Nephron (organoid): ENCODE results near the gene GALNT16.

Source experiments
- H3K27ac Mint-ChIP-seq, 3 experiments: 2 replicates each; pipeline ENCODE4 v1.8.0; 2020; ENCODE audit warnings: mixed read lengths in 3 of 3, mild to moderate bottlenecking in 2 of 3, moderate library complexity in 1 of 3
- H3K27me3 Mint-ChIP-seq: 2 replicates; pipeline ENCODE4 v1.8.0; 2021; ENCODE audit warnings: low read depth, mild to moderate bottlenecking, moderate library complexity, mixed read lengths
- H3K36me3 Mint-ChIP-seq: 2 replicates; pipeline ENCODE4 v1.8.0; 2020; ENCODE audit warnings: low read depth, mixed read lengths
- H3K4me1 Mint-ChIP-seq: 2 replicates; pipeline ENCODE4 v1.8.0; 2020; ENCODE audit warnings: mixed read lengths
- H3K4me3 Mint-ChIP-seq, 3 experiments: 2 replicates each; pipeline ENCODE4 v1.8.0; 2020; ENCODE audit warnings: mild to moderate bottlenecking in 3 of 3, mixed read lengths in 3 of 3, moderate library complexity in 2 of 3
- H3K9me3 Mint-ChIP-seq: 2 replicates; pipeline ENCODE4 v1.8.0; 2020; ENCODE audit warnings: mixed read lengths
- TF ChIP-seq, protein P1 (sequence below), 3 experiments: fragments of 200-600 bp; sonication (generic); IDR thresholded peaks; one replicate each; pipeline ENCODE4 v1.5.0; 2021; ENCODE audit warnings: antibody characterized with exemption in 3 of 3; ENCODE audit not compliant: unreplicated experiment in 3 of 3

Gene GALNT16

DNA sequence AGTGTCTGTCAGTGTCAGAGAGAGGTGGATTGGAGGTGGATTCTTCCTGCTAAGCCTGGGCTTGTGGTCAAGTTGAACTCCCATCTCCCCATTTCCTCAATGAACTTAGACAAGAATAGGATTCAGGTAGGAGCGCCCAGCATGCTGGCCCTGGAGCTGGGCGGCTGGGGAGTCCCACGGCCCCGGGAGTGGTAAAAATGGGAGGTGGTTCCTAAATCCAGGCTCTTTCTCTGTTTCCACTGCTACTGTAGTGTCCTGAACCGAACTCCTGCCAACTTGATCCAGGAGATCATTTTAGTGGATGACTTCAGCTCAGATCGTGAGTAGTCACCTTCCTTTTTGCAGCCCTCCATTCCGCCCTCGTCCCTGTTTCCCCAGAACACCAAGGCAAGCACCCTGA, 65.1 kb downstream of the GALNT16 start:
- no peak overlapping the region for H3K4me3 Mint-ChIP-seq
- H3K27ac Mint-ChIP-seq: no peak overlapping the region
- H3K9me3 Mint-ChIP-seq: no peaks in the 10 kb centered on the region
- H3K36me3 Mint-ChIP-seq: no peaks in the 10 kb centered on the region
- TF ChIP-seq, protein P1, sequence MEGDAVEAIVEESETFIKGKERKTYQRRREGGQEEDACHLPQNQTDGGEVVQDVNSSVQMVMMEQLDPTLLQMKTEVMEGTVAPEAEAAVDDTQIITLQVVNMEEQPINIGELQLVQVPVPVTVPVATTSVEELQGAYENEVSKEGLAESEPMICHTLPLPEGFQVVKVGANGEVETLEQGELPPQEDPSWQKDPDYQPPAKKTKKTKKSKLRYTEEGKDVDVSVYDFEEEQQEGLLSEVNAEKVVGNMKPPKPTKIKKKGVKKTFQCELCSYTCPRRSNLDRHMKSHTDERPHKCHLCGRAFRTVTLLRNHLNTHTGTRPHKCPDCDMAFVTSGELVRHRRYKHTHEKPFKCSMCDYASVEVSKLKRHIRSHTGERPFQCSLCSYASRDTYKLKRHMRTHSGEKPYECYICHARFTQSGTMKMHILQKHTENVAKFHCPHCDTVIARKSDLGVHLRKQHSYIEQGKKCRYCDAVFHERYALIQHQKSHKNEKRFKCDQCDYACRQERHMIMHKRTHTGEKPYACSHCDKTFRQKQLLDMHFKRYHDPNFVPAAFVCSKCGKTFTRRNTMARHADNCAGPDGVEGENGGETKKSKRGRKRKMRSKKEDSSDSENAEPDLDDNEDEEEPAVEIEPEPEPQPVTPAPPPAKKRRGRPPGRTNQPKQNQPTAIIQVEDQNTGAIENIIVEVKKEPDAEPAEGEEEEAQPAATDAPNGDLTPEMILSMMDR (IDR thresholded peaks at IDR 0.05; ENCODE audit: unreplicated experiment in 3 of 3): no peak
- peaks cover 14% of the 10 kb centered on the region for H3K4me1 Mint-ChIP-seq
- peaks cover 5% of the 10 kb centered on the region for H3K27me3 Mint-ChIP-seq

DNA sequence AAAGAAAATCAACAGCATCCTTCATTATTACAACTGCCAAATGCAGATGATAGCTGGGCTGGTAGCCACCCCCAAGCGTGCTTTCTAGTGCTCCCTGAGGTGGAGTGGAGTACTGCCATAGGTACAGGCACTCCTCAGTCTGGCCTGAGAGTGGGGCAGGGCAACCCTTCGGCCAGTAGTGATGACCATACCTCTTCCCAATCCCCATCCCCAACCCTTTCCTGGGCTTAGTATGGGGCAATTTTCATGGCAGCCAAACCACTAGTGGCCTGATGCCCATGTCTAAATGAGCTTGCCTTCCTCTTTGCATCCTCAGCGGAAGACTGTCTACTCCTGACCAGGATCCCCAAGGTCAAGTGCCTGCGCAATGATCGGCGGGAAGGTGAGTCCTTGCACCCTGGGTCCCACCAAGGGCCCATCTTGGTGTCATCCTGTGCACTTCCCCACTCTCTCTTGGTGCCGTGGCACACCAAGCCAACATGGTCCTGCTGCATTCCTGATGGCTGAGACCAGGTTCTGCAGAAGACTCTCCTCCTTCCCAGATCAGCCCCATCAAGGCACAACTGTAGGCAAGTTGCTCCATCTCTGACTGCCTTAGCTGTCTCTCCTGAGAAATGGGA, 65.8 kb downstream of the GALNT16 start:
- TF ChIP-seq, protein P1 (IDR thresholded peaks at IDR 0.05; ENCODE audit: unreplicated experiment in 3 of 3): no peak
- Mint-ChIP-seq H3K27me3 (peaks cover 5% of the 10 kb centered on the region), H3K4me3 (no peak overlapping the region), H3K36me3 (no peaks in the 10 kb centered on the region), H3K27ac (no peak overlapping the region), H3K9me3 (no peaks in the 10 kb centered on the region), H3K4me1 (peaks cover 14% of the 10 kb centered on the region)

DNA sequence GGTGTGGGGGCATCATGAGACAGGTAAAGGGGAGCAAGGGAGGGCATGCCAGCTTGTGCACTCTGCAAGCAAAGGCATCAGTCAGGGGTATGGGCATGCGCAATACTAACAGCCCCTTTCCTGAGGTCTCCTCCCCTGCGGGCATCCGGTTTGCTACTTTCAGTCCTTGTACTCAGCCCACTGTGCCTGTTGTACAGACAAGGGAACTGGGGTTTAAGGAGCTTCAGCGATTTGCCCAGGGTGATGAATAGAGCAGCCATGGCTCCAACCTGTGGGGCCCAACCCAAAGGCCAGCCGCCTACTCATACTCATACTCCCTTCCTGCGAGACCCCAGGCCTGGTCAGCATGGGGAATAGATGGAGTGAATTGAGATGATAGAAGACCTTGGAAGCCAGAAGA, 66.7 kb downstream of the GALNT16 start:
- peaks cover 1% of the 10 kb centered on the region for H3K27me3 Mint-ChIP-seq
- TF ChIP-seq, protein P1 (IDR thresholded peaks at IDR 0.05; ENCODE audit: unreplicated experiment in 3 of 3): no peak
- no peak overlapping the region for H3K27ac Mint-ChIP-seq
- no peak overlapping the region for H3K4me3 Mint-ChIP-seq
- peaks cover 9% of the 10 kb centered on the region for H3K4me1 Mint-ChIP-seq
- H3K36me3 Mint-ChIP-seq: no peaks in the 10 kb centered on the region
- H3K9me3 Mint-ChIP-seq: no peaks in the 10 kb centered on the region

DNA sequence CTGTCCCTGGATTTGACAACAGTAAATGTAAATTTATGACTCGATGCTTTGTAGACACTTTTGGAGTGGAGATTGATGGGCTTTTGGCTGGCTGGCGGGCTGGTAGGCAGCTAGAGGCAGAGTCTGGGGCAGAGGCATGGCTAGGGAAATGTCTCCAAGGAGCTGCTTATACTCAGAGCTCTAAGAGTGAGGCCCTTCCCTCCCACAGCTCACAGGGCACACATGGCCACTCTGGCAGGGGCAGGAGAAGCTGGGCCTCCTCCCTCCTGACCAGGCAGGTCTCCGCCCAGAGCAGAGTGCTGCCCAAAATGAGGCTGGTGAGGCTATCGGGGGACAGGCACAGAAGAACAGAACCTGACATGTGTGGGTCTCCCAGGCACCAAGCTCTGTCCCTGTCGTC, 67.5 kb downstream of the GALNT16 start:
- no peaks in the 10 kb centered on the region for H3K27me3 Mint-ChIP-seq
- no peak overlapping the region for H3K27ac Mint-ChIP-seq
- H3K9me3 Mint-ChIP-seq: no peaks in the 10 kb centered on the region
- H3K4me3 Mint-ChIP-seq: no peak overlapping the region
- no peaks in the 10 kb centered on the region for H3K36me3 Mint-ChIP-seq
- TF ChIP-seq, protein P1 (IDR thresholded peaks at IDR 0.05; ENCODE audit: unreplicated experiment in 3 of 3): no peak
- peaks cover 7% of the 10 kb centered on the region for H3K4me1 Mint-ChIP-seq

DNA sequence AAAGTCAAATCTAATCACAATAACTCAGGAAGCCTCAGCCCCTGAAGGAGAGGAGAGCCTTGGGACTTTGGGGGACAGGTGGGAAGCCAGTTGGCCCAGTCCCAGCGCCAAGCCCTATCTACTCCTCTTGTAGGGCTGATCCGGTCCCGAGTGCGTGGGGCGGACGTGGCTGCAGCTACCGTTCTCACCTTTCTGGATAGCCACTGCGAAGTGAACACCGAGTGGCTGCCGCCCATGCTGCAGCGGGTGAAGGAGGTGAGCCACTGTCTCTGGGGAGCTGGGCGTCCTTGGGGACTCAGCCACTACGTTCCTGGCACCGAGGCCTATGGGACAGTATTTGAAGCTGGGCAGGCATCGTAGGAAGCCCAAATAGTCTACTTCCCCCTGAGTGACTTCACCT, 68.4 kb downstream of the GALNT16 start:
- no peak overlapping the region for H3K4me3 Mint-ChIP-seq
- no peaks in the 10 kb centered on the region for H3K9me3 Mint-ChIP-seq
- no peak overlapping the region for H3K27ac Mint-ChIP-seq
- H3K36me3 Mint-ChIP-seq: no peaks in the 10 kb centered on the region
- TF ChIP-seq, protein P1 (IDR thresholded peaks at IDR 0.05; ENCODE audit: unreplicated experiment in 3 of 3): no peak
- peaks cover 7% of the 10 kb centered on the region for H3K4me1 Mint-ChIP-seq
- H3K27me3 Mint-ChIP-seq: no peaks in the 10 kb centered on the region

DNA sequence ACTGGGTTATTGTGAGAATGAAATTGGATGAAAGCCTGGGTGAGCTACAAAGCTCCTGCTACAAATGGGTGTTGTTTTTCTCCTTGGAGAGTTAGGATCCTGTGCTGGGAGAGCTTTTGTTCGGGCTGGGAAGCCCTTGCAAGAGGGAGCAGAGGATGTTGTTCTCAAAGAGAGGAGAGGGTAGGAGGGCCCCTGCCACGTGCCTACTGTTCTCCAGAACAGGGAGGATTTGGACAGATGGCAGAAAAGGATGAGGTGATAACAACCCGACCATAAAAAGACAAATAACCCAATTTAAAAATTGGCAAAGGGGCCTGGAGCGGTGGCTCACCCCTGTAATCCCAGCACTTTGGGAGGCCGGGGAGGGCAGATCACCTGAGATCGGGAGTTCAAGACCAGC, 68.8 kb downstream of the GALNT16 start:
- no peaks in the 10 kb centered on the region for H3K9me3 Mint-ChIP-seq
- TF ChIP-seq, protein P1 (IDR thresholded peaks at IDR 0.05; ENCODE audit: unreplicated experiment in 3 of 3): no peak
- no peaks in the 10 kb centered on the region for H3K36me3 Mint-ChIP-seq
- H3K27ac Mint-ChIP-seq: no peak overlapping the region
- H3K27me3 Mint-ChIP-seq: no peaks in the 10 kb centered on the region
- H3K4me3 Mint-ChIP-seq: no peak overlapping the region
- peaks cover 3% of the 10 kb centered on the region for H3K4me1 Mint-ChIP-seq
